ENCODE measurements around the gene GNL1.

- TF ChIP-seq CTCF (optimal IDR thresholded peaks at IDR 0.05 in 1 of 3, IDR thresholded peaks at IDR 0.05 in 1 of 3, conservative IDR thresholded peaks at IDR 0.05 in 1 of 3; ENCODE audit: extremely low read depth in 1 of 3, insufficient read depth in 2 of 3, low read length in 3 of 3) = no peak
- TF ChIP-seq EZH2 (IDR thresholded peaks at IDR 0.05; ENCODE audit: low read length) = no peak
Measured at GRCh38 chr6:30578051-30578450, 21.8 kb upstream of the GNL1 start.
